CD14-positive monocyte (primary cell): ENCODE results near the gene KIDINS220. TPM values are rescaled to one million over a fixed set of nuclear protein-coding genes. Genes with fewer than 3 reads are reported as not detected.
A peak's percentile ranks its signal among the peaks of the same experiment; 100 is the strongest.

Experiments
- DNase-seq, 3 donors: peaks; one replicate each; pipeline ENCODE4 v3.0.0-alpha.2; 2011 to 2022
- H2AFZ ChIP-seq: 2 replicates; pipeline ENCODE4 v1.6.0; 2012; ENCODE audit warnings: mild to moderate bottlenecking, low read depth, low read length, inconsistent platforms; ENCODE audit not compliant: insufficient read depth, poor library complexity, severe bottlenecking
- H3K27ac ChIP-seq, 2 donors: 1 replicate in 1 of 2; 2 replicates in 1 of 2; pipeline ENCODE4 v1.5.1; 2012 to 2013; ENCODE audit warnings: low read length in 2 of 2, control low read depth in 1 of 2, inconsistent platforms in 1 of 2, low read depth in 1 of 2, mild to moderate bottlenecking in 1 of 2
- H3K27me3 ChIP-seq, 2 donors: one replicate each; pipeline versions ENCODE4 v1.6.0 to v1.6.1; 2011 to 2013; ENCODE audit warnings: low read length in 2 of 2; ENCODE audit not compliant: control insufficient read depth in 2 of 2, insufficient read depth in 2 of 2
- H3K36me3 ChIP-seq, 2 donors: replicated peaks in 1 of 2; 1 replicate in 1 of 2; 2 replicates in 1 of 2; pipeline versions ENCODE4 v1.5.1 to v1.6.1; 2012 to 2013; ENCODE audit warnings: low read length in 2 of 2, control low read depth in 1 of 2, inconsistent platforms in 1 of 2, mild to moderate bottlenecking in 1 of 2; ENCODE audit not compliant: insufficient read depth in 2 of 2, control insufficient read depth in 1 of 2
- H3K4me1 ChIP-seq, 2 donors: 1 replicate in 1 of 2; 2 replicates in 1 of 2; pipeline versions ENCODE4 v1.5.1 to v1.6.1; 2012 to 2013; ENCODE audit warnings: low read length in 2 of 2, control low read depth in 1 of 2, inconsistent platforms in 1 of 2, mild to moderate bottlenecking in 1 of 2, moderate library complexity in 1 of 2; ENCODE audit not compliant: insufficient read depth in 2 of 2, control insufficient read depth in 1 of 2
- H3K4me2 ChIP-seq: replicated peaks from 2 replicates; pipeline ENCODE3; 2012; ENCODE audit warnings: low read length, moderate library complexity, mild to moderate bottlenecking; ENCODE audit not compliant: poor library complexity, severe bottlenecking; ENCODE audit errors: extremely low read depth
- H3K4me3 ChIP-seq, 3 experiments: fragments of 200-600 bp in 1 of 3; sonication (generic) in 1 of 3; replicated peaks in 1 of 3; 1 replicate in 2 of 3; 2 replicates in 1 of 3; pipeline ENCODE4 v1.5.1; 2011 to 2013; ENCODE audit warnings: low read length in 3 of 3, mild to moderate bottlenecking in 3 of 3, control low read depth in 2 of 3, low read depth in 2 of 3, inconsistent platforms in 1 of 3, moderate library complexity in 1 of 3
- H3K79me2 ChIP-seq: 2 replicates; pipeline ENCODE4 v1.6.0; 2012; ENCODE audit warnings: mild to moderate bottlenecking, control low read depth, inconsistent platforms, low read length, moderate library complexity; ENCODE audit not compliant: insufficient read depth
- H3K9ac ChIP-seq: 2 replicates; pipeline ENCODE4 v1.6.0; 2017; ENCODE audit warnings: low read length, mild to moderate bottlenecking; ENCODE audit not compliant: insufficient read depth, poor library complexity, severe bottlenecking
- H3K9me3 ChIP-seq, 2 donors: replicated peaks in 1 of 2; 1 replicate in 1 of 2; 2 replicates in 1 of 2; pipeline versions ENCODE4 v1.5.1 to v1.6.1; 2012 to 2013; ENCODE audit warnings: low read length in 2 of 2, control low read depth in 1 of 2; ENCODE audit not compliant: control insufficient read depth in 1 of 2, insufficient read depth in 1 of 2
- H4K20me1 ChIP-seq: 2 replicates; pipeline ENCODE4 v1.6.0; 2012; ENCODE audit warnings: mild to moderate bottlenecking, low read length, control low read depth, moderate library complexity; ENCODE audit not compliant: insufficient read depth
- H3K27ac Mint-ChIP-seq, 7 donors: one replicate each; pipeline ENCODE4 v1.8.0; 2020; ENCODE audit warnings: mild to moderate bottlenecking in 7 of 7, mixed read lengths in 7 of 7, moderate library complexity in 6 of 7, inconsistent platforms in 2 of 7
- H3K27me3 Mint-ChIP-seq, 3 donors: one replicate each; pipeline ENCODE4 v1.8.0; 2021 to 2022; ENCODE audit warnings: low read depth in 3 of 3, mild to moderate bottlenecking in 3 of 3, mixed read lengths in 3 of 3, moderate library complexity in 3 of 3, inconsistent platforms in 1 of 3
- H3K36me3 Mint-ChIP-seq, 2 donors: one replicate each; pipeline ENCODE4 v1.8.0; 2020; ENCODE audit warnings: mixed read lengths in 2 of 2, inconsistent platforms in 1 of 2, mild to moderate bottlenecking in 1 of 2
- H3K4me1 Mint-ChIP-seq: one replicate; pipeline ENCODE4 v1.8.0; 2020; ENCODE audit warnings: mild to moderate bottlenecking, mixed read lengths
- H3K4me3 Mint-ChIP-seq, 2 donors: one replicate each; pipeline ENCODE4 v1.8.0; 2020; ENCODE audit warnings: mild to moderate bottlenecking in 2 of 2, mixed read lengths in 2 of 2, moderate library complexity in 1 of 2
- H3K9me3 Mint-ChIP-seq, 7 donors: one replicate each; pipeline ENCODE4 v1.8.0; 2020 to 2022; ENCODE audit warnings: mixed read lengths in 7 of 7, mild to moderate bottlenecking in 6 of 7, moderate library complexity in 6 of 7, inconsistent platforms in 2 of 7
- CTCF ChIP-seq: fragments of 200-600 bp; IDR thresholded peaks from one replicate; pipeline ENCODE4 v1.8.0; 2022; ENCODE audit warnings: antibody characterized with exemption, mild to moderate bottlenecking
- WGBS: methylation state at CpG from one replicate; pipeline ENCODE4 v1.1.5; 2013; ENCODE audit warnings: missing lambda C conversion rate; ENCODE audit not compliant: insufficient coverage; 5-methylcytosine and 5-hydroxymethylcytosine counted together
- intact Hi-C, 2 donors: fragments of 100-400 bp; cut with micrococcal nuclease; formaldehyde crosslinking; loops; one replicate each; pipeline versions ENCODE4 v1.15.0 to v1.15.1; 2023
- polyA plus RNA-seq, 3 donors: library from polyadenylated mRNA; depleted of rRNA in 1 of 3; unstranded in 2 of 3; stranded (reverse) in 1 of 3; fragments of 300-500 nt in 2 of 3; fragments of >200 nt in 1 of 3; fragmentation: Illumina TruSeq in 2 of 3; gene quantifications; 1 replicate in 2 of 3; 2 replicates in 1 of 3; pipeline ENCODE4 v1.2.3, GENCODE V29; 2012 to 2021

KIDINS220 gene
- polyA plus RNA-seq, 3 donors = 12.1 to 26.7 (median 26.3) TPM

GRCh38 chr2:8743261-8743660 is 94.2 kb downstream of the KIDINS220 start:
- H3K27ac ChIP-seq = no peak overlapping the region
- H3K4me3 Mint-ChIP-seq = no peak overlapping the region
- H3K9ac ChIP-seq = no peak overlapping the region
- no peaks in the 10 kb centered on the region for H3K27me3 Mint-ChIP-seq
- no peak for TF ChIP-seq CTCF
- H3K9me3 ChIP-seq = no peaks in the 10 kb centered on the region
- H4K20me1 ChIP-seq = no peaks in the 10 kb centered on the region
- H3K27ac Mint-ChIP-seq = no peak overlapping the region
- no peaks in the 10 kb centered on the region for H3K4me1 ChIP-seq
- peaks cover 45 to 61% of the 10 kb centered on the region in 2 donors for H3K36me3 Mint-ChIP-seq
- H3K9me3 Mint-ChIP-seq = no peaks in the 10 kb centered on the region
- no peak overlapping the region for H3K4me2 ChIP-seq
- H3K4me3 ChIP-seq = no peak overlapping the region
- H3K79me2 ChIP-seq = no peaks in the 10 kb centered on the region
- no peaks in the 10 kb centered on the region for H3K4me1 Mint-ChIP-seq
- no peaks in the 10 kb centered on the region for H3K27me3 ChIP-seq
- DNase-seq = no peak
- peaks cover 56 to 85% of the 10 kb centered on the region in 2 donors for H3K36me3 ChIP-seq
- no peak overlapping the region for H2AFZ ChIP-seq
- 100% methylated on average over 4 of the region's 6 CpGs for WGBS
- intact Hi-C loops = no loop called here

GRCh38 chr2:8740136-8740535 is 97.3 kb downstream of the KIDINS220 start:
- Histone ChIP-seq H3K4me3 (no peak overlapping the region), H3K79me2 (no peaks in the 10 kb centered on the region), H3K4me1 (no peaks in the 10 kb centered on the region), H3K36me3 (peaks cover 44 to 83% of the 10 kb centered on the region in 2 donors), H3K9ac (no peak overlapping the region), H4K20me1 (no peaks in the 10 kb centered on the region), H3K9me3 (no peaks in the 10 kb centered on the region), H3K27me3 (no peaks in the 10 kb centered on the region), H3K4me2 (no peak overlapping the region), H2AFZ (no peak overlapping the region), H3K27ac (no peak overlapping the region)
- Mint-ChIP-seq H3K27ac (peak overlapping the region in 2 of 7 donors; percentile 8 to 14), H3K9me3 (peaks cover 0 to 2% (median 0%) of the 10 kb centered on the region in 7 donors), H3K36me3 (peaks cover 49 to 68% of the 10 kb centered on the region in 2 donors), H3K4me1 (peaks cover 3% of the 10 kb centered on the region), H3K27me3 (peaks cover 0 to 1% (median 0%) of the 10 kb centered on the region in 3 donors), H3K4me3 (no peak overlapping the region)
- intact Hi-C loops = no loop called here
- no peak for DNase-seq
- no peak for TF ChIP-seq CTCF
- WGBS = 100% methylated on average over 1 of the region's 4 CpGs
